Ishikawa (cell line): ENCODE measurements around the gene PHLDA3.

Experiments
- CEBPB ChIP-seq: IDR thresholded peaks from 2 replicates; pipeline ENCODE4 v1.6.1; 2012
- EP300 ChIP-seq: IDR thresholded peaks from 2 replicates; pipeline ENCODE4 v1.6.1; 2012; ENCODE audit warnings: borderline replicate concordance
- FOXM1 ChIP-seq: IDR thresholded peaks from 2 replicates; pipeline ENCODE4 v1.6.1; 2012; ENCODE audit warnings: low read depth, borderline replicate concordance
- NFIC ChIP-seq: IDR thresholded peaks from 2 replicates; pipeline ENCODE4 v1.6.1; 2012
- RAD21 ChIP-seq: IDR thresholded peaks from 2 replicates; pipeline ENCODE4 v1.6.1; 2012; ENCODE audit warnings: low read depth
- TAF1 ChIP-seq: IDR thresholded peaks from 2 replicates; pipeline ENCODE4 v1.6.1; 2012; ENCODE audit warnings: low read depth, mild to moderate bottlenecking
- TEAD4 ChIP-seq: IDR thresholded peaks from 2 replicates; pipeline ENCODE4 v1.6.1; 2012
- ZBTB7A ChIP-seq: IDR thresholded peaks from 2 replicates; pipeline ENCODE4 v1.6.1; 2012; ENCODE audit warnings: low read depth
- TF ChIP-seq, protein P1 (sequence below): IDR thresholded peaks from 2 replicates; pipeline ENCODE4 v1.6.1; 2012
- TF ChIP-seq, protein P2 (sequence below): IDR thresholded peaks from 2 replicates; pipeline ENCODE4 v1.6.1; 2012; ENCODE audit warnings: low read depth, mild to moderate bottlenecking
- TF ChIP-seq, protein P3 (sequence below): IDR thresholded peaks from 2 replicates; pipeline ENCODE4 v1.6.1; 2012

DNA sequence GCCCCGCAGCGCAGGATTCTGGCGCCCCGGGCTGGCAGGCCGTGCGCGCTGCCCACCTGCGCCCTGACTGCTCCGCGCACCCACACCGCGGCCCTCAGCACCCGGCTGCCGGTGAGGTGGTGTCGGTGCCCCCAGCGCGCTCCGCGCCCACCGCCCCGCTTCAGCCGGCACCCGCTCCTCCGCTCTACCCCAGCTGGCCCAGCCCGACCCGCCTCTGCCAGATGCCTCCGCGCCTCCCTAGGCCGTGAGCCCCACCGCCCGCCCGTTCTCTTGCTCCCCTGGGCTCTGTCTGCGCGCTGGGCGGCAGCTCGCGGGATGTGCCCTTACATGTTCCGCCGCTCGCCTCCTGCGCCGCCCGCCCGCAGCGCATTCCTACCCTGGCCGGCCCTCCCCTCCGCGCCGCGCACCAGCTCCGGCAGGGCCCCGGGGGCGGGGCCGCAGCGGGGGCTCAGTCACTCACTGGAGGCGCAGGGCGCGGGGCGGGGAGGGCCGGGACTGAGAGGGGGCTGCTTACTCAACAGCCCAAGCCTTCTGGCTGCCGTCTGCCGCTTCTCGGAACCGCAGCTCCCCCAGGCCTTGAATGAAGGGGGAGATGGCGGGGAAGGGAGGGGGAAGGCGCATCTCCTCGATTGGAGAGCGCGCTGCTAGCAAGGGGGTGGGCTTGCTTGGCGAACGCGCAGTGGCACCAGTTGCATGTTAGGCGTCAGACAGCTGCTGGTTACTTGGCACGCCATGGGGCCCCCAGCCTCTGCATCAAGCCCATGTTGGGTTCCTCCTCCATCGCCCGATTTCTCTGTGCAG, at the start of gene PHLDA3:
- TF ChIP-seq EP300 (0 out of 2 replicates have a peak, but pooled peaks have one; percentile 17), NFIC (peak; percentile 3; the same call in 1 of the 2 replicates), TEAD4 (peak; percentile 74), ZBTB7A (peak; percentile 52; the same call in 1 of the 2 replicates), TAF1 (no peak), CEBPB (peak; percentile 2; the same call in 1 of the 2 replicates), FOXM1 (no peak), RAD21 (no peak; the same call in 1 of the 2 replicates)
- TF ChIP-seq, protein P1, sequence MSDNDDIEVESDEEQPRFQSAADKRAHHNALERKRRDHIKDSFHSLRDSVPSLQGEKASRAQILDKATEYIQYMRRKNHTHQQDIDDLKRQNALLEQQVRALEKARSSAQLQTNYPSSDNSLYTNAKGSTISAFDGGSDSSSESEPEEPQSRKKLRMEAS, result no peak; the same call in 1 of the 2 replicates
- TF ChIP-seq, protein P2, sequence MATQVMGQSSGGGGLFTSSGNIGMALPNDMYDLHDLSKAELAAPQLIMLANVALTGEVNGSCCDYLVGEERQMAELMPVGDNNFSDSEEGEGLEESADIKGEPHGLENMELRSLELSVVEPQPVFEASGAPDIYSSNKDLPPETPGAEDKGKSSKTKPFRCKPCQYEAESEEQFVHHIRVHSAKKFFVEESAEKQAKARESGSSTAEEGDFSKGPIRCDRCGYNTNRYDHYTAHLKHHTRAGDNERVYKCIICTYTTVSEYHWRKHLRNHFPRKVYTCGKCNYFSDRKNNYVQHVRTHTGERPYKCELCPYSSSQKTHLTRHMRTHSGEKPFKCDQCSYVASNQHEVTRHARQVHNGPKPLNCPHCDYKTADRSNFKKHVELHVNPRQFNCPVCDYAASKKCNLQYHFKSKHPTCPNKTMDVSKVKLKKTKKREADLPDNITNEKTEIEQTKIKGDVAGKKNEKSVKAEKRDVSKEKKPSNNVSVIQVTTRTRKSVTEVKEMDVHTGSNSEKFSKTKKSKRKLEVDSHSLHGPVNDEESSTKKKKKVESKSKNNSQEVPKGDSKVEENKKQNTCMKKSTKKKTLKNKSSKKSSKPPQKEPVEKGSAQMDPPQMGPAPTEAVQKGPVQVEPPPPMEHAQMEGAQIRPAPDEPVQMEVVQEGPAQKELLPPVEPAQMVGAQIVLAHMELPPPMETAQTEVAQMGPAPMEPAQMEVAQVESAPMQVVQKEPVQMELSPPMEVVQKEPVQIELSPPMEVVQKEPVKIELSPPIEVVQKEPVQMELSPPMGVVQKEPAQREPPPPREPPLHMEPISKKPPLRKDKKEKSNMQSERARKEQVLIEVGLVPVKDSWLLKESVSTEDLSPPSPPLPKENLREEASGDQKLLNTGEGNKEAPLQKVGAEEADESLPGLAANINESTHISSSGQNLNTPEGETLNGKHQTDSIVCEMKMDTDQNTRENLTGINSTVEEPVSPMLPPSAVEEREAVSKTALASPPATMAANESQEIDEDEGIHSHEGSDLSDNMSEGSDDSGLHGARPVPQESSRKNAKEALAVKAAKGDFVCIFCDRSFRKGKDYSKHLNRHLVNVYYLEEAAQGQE, result no peak
- TF ChIP-seq, protein P3, sequence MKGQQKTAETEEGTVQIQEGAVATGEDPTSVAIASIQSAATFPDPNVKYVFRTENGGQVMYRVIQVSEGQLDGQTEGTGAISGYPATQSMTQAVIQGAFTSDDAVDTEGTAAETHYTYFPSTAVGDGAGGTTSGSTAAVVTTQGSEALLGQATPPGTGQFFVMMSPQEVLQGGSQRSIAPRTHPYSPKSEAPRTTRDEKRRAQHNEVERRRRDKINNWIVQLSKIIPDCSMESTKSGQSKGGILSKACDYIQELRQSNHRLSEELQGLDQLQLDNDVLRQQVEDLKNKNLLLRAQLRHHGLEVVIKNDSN, result no peak
